Medulla oblongata (tissue), 1 donor: ENCODE data around the gene FOXD4L5.
"Not testable (repeated sequence)": the region's sequence is repeated elsewhere in the genome, so short reads cannot be mapped to it uniquely, and the experiment has no call there.

Source experiments
- DNase-seq: peaks from one replicate; pipeline ENCODE4 v3.0.0-alpha.2; 2015; ENCODE audit errors: extremely low spot score

FOXD4L5 gene

DNA sequence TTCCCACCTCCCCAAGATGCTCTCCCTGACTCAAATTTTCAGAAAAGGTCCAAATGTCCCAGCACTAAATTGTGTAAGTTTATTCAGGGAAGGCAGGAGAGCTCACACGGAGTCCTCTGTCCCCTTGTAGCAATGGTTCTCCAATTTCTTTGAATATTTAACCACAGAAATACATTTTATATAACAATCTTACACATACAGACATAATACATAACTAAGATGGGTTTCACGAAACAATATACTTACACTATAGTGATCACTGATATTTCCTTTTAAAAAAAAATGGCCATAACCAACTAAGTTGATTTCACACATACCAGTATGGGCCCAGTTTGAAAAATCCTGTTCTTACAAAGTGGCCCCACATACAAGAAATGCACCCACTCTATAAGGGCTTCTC is at the start of gene FOXD4L5:
Gene FOXD4L5, minus strand, starts transcription at position 101 of the 400 bp plus-strand sequence. CDS start 832 bp downstream, outside the sequence.
- DNase-seq: not testable (repeated sequence)

DNA sequence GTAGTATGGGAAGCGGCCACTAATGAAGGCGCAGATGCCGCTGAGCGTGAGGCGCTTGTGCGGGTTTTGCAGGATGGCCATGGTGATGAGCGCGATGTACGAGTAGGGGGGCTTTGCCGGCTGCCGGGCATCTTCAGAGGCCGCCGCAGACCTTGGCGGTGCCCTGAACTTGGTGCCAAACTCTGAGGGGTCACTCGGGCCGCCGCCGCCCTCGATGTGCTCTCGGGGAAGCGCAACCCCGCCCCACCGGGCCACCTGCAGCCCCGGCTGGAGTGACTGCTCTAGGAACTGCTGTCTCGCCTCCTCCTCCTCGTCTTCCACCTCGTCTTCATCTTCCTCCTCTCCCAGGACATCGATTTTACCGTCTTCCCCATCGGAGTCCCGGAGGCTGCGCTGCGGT is 1.1 kb downstream of the FOXD4L5 start:
- not testable (repeated sequence) for DNase-seq

DNA sequence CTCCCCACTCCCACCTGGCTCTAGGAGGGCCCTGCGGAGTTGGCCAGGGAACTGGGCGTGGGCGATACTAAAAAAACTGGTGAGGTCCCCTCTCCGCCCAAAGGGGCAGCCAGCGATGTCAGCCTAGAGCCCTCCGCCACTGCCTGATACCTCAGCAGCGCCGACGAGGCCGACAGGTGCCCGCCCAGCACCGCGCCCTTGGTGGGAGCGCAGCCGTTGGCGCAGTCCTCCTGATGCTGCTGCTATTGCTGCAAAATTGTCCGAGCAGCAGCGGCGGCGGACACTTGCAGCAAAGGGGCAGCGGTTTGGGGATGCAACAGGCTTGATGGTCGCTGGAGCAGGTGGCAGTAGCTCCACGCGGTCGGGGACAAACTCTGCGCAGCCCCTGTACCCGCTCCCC is 2.0 kb downstream of the FOXD4L5 start:
- not testable (repeated sequence) for DNase-seq
